SU-DHL-6 (cell line): Measurements from ENCODE around the gene SLC16A11.
"Not testable (repeated sequence)": the region's sequence is repeated elsewhere in the genome, so short reads cannot be mapped to it uniquely, and the experiment has no call there.

Experiments used
- H2AFZ ChIP-seq: fragments of 200-600 bp; sonication (generic); 2 replicates; pipeline ENCODE4 v1.6.1; 2014; ENCODE audit warnings: low read depth, mild to moderate bottlenecking, moderate library complexity, mixed read lengths, antibody characterized with exemption, low read length; ENCODE audit not compliant: severe bottlenecking
- H3F3A ChIP-seq: fragments of 200-600 bp; shearing (Covaris generic); 2 replicates; pipeline ENCODE4 v1.6.0; 2016; ENCODE audit warnings: antibody characterized with exemption, mild to moderate bottlenecking; ENCODE audit not compliant: insufficient read depth
- H3K27ac ChIP-seq: fragments of 200-600 bp; sonication (generic); 2 replicates; pipeline ENCODE4 v1.5.1; 2016; ENCODE audit warnings: low read depth, mild to moderate bottlenecking, low read length, moderate library complexity, mixed read lengths
- H3K27me3 ChIP-seq: fragments of 200-600 bp; sonication (generic), shearing (Covaris generic); 2 replicates; pipeline ENCODE4 v1.6.0; 2014; ENCODE audit warnings: mild to moderate bottlenecking, low read length
- H3K36me3 ChIP-seq: fragments of 200-600 bp; sonication (generic); 2 replicates; pipeline ENCODE4 v1.6.1; 2014; ENCODE audit warnings: mild to moderate bottlenecking, low read length, mixed read lengths
- H3K4me2 ChIP-seq: fragments of 300-600, 200-600 bp; shearing (Covaris generic), sonication (generic); 2 replicates; pipeline ENCODE4 v1.6.0; 2014; ENCODE audit warnings: low read length, low read depth, mild to moderate bottlenecking; ENCODE audit not compliant: poor library complexity, severe bottlenecking
- H3K4me3 ChIP-seq: fragments of 200-600 bp; sonication (generic); 2 replicates; pipeline ENCODE4 v1.5.1; 2014; ENCODE audit warnings: antibody characterized with exemption, low read length, mild to moderate bottlenecking, mixed read lengths; ENCODE audit not compliant: insufficient read depth, poor library complexity, severe bottlenecking
- H3K79me2 ChIP-seq: fragments of 200-600 bp; sonication (generic); 2 replicates; pipeline ENCODE4 v1.6.1; 2014; ENCODE audit warnings: mild to moderate bottlenecking, low read length, moderate library complexity; ENCODE audit not compliant: insufficient read depth
- H3K9ac ChIP-seq: fragments of 200-600 bp; sonication (generic); 2 replicates; pipeline ENCODE4 v1.7.0; 2014; ENCODE audit warnings: mild to moderate bottlenecking, low read length
- H3K9me2 ChIP-seq: fragments of 200-600 bp; sonication (generic); replicated peaks from 2 replicates; pipeline ENCODE4 v1.6.1; 2014; ENCODE audit warnings: low read length; ENCODE audit not compliant: insufficient read depth
- H3K9me3 ChIP-seq: fragments of 200-600 bp; sonication (generic); 2 replicates; pipeline ENCODE4 v1.6.1; 2014; ENCODE audit warnings: low read length, mixed read lengths; ENCODE audit not compliant: insufficient read depth
- H4K20me1 ChIP-seq: fragments of 200-600 bp; sonication (generic); 2 replicates; pipeline ENCODE4 v1.6.1; 2014; ENCODE audit warnings: low read depth, mild to moderate bottlenecking, antibody characterized with exemption, low read length, moderate library complexity, mixed read lengths
- CTCF ChIP-seq: fragments of 200-600 bp; sonication (generic); IDR thresholded peaks from one replicate; pipeline ENCODE4 v1.5.1; 2017; ENCODE audit warnings: antibody characterized with exemption, mild to moderate bottlenecking, low read length, moderate library complexity; ENCODE audit not compliant: insufficient read depth, poor library complexity, severe bottlenecking
- EZH2phosphoT487 ChIP-seq: fragments of 200-600 bp; sonication (generic), shearing (Covaris generic); conservative IDR thresholded peaks from 2 replicates; pipeline ENCODE4 v1.6.1; 2018; ENCODE audit warnings: mild to moderate bottlenecking, antibody characterized with exemption, low read length, moderate library complexity, mixed read lengths

The SLC16A11 gene

GRCh38 chr17:6994666-6995256 is 49.1 kb downstream of the SLC16A11 start:
- no peak overlapping the region for H3K4me3 ChIP-seq
- no peak overlapping the region for H2AFZ ChIP-seq
- no peak overlapping the region for H3K27ac ChIP-seq
- H3K4me2 ChIP-seq = no peak overlapping the region
- no peaks in the 10 kb centered on the region for H3K9me2 ChIP-seq
- H3K9me3 ChIP-seq = no peaks in the 10 kb centered on the region
- H4K20me1 ChIP-seq = no peaks in the 10 kb centered on the region
- no peak overlapping the region for H3K9ac ChIP-seq
- no peaks in the 10 kb centered on the region for H3K36me3 ChIP-seq
- H3K79me2 ChIP-seq = no peaks in the 10 kb centered on the region
- no peaks in the 10 kb centered on the region for H3F3A ChIP-seq
- no peaks in the 10 kb centered on the region for H3K27me3 ChIP-seq
- TF ChIP-seq CTCF = no peak
- TF ChIP-seq EZH2phosphoT487 = no peak

DNA sequence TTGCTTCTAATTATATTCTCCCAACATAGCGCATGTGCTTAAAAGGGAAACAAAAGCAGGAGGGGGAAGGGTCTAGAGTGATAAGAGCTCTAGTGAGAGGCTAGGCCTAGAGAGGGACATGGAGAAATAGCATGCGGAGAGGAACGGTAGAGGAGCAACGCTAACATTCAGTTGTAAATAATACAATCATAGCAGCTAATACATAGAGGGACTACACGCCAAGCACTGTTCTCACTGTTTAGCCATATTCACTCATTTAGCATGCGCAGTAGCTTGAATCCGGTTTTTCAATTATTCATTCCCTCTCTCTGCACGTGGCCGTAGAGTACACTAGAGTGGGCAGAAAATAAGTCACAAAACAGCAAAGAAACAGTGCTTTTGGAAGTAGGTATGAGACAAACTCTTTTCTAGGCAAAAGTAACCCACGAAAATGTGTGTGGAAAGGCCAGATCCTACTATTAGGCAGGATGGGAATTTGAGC is 49.7 kb downstream of the SLC16A11 start:
- Histone ChIP-seq H3K36me3 (no peaks in the 10 kb centered on the region), H3K4me2 (no peak overlapping the region), H3K4me3 (no peak overlapping the region), H3K9me2 (no peaks in the 10 kb centered on the region), H3K79me2 (no peaks in the 10 kb centered on the region), H3K27ac (no peak overlapping the region), H3K9me3 (no peaks in the 10 kb centered on the region), H3K27me3 (no peaks in the 10 kb centered on the region), H2AFZ (no peak overlapping the region), H3F3A (no peaks in the 10 kb centered on the region), H4K20me1 (no peaks in the 10 kb centered on the region), H3K9ac (no peak overlapping the region)
- TF ChIP-seq EZH2phosphoT487 (no peak), CTCF (no peak)

- not testable (repeated sequence) for H3F3A ChIP-seq, H3K36me3 ChIP-seq, H3K27ac ChIP-seq, H3K9me3 ChIP-seq, H3K4me3 ChIP-seq, H3K9ac ChIP-seq, H3K79me2 ChIP-seq, H4K20me1 ChIP-seq, H3K9me2 ChIP-seq, H3K4me2 ChIP-seq, H3K27me3 ChIP-seq, H2AFZ ChIP-seq
Measured at GRCh38 chr17:6993613-6994056, 50.3 kb downstream of the SLC16A11 start.
